Naive B cell (primary cell): Measurements from ENCODE around the gene MGLL. TPM values are rescaled to one million over a fixed set of nuclear protein-coding genes. Genes with fewer than 3 reads are reported as not detected.

Experiments
- ATAC-seq, 2 donors: fragments of 150-1000 bp; cut with Tn5 transposase; 2 replicates each; pipeline ENCODE4 v1.10.0; 2021; ENCODE audit warnings: low read depth in 2 of 2, mild to moderate bottlenecking in 2 of 2, moderate library complexity in 2 of 2
- DNase-seq: peaks from one replicate; pipeline ENCODE4 v3.0.0; 2022
- H3K27ac Mint-ChIP-seq, 6 donors: one replicate each; pipeline ENCODE4 v1.8.0; 2020 to 2022; ENCODE audit warnings: mild to moderate bottlenecking in 6 of 6, mixed read lengths in 6 of 6, moderate library complexity in 5 of 6, inconsistent platforms in 2 of 6
- H3K27me3 Mint-ChIP-seq, 3 donors: one replicate each; pipeline ENCODE4 v1.8.0; 2021 to 2022; ENCODE audit warnings: mixed read lengths in 3 of 3, mild to moderate bottlenecking in 1 of 3
- H3K36me3 Mint-ChIP-seq, 2 donors: one replicate each; pipeline ENCODE4 v1.8.0; 2020 to 2022; ENCODE audit warnings: mixed read lengths in 2 of 2, inconsistent platforms in 1 of 2, mild to moderate bottlenecking in 1 of 2
- H3K4me1 Mint-ChIP-seq, 3 donors: one replicate each; pipeline ENCODE4 v1.8.0; 2020 to 2022; ENCODE audit warnings: mixed read lengths in 3 of 3, inconsistent platforms in 1 of 3, mild to moderate bottlenecking in 1 of 3, moderate library complexity in 1 of 3
- H3K4me3 Mint-ChIP-seq, 8 donors: one replicate each; pipeline ENCODE4 v1.8.0; 2020 to 2022; ENCODE audit warnings: mild to moderate bottlenecking in 8 of 8, mixed read lengths in 8 of 8, moderate library complexity in 8 of 8, inconsistent platforms in 2 of 8
- H3K9me3 Mint-ChIP-seq, 7 donors: one replicate each; pipeline ENCODE4 v1.8.0; 2020 to 2022; ENCODE audit warnings: mixed read lengths in 7 of 7, mild to moderate bottlenecking in 5 of 7, inconsistent platforms in 2 of 7, moderate library complexity in 1 of 7
- polyA plus RNA-seq, 6 donors: library from polyadenylated mRNA; unstranded; fragments of 300-500 nt; fragmentation: Illumina TruSeq; gene quantifications; one replicate each; pipeline ENCODE4 v1.2.3, GENCODE V29; 2021; ENCODE audit warnings: low read depth in 6 of 6

Gene MGLL
- polyA plus RNA-seq, 6 donors from 2014 or later: 0.40 to 3.6 (median 1.3) TPM; not detected in 1

GRCh38 chr3:127788451-127788909 lies 33.8 kb downstream of the MGLL start:
- H3K9me3 Mint-ChIP-seq: no peaks in the 10 kb centered on the region
- ATAC-seq: no peak
- H3K4me3 Mint-ChIP-seq: peak overlapping the region in 1 of 8 donors; percentile 9
- peaks cover 0 to 6% (median 3%) of the 10 kb centered on the region in 3 donors for H3K4me1 Mint-ChIP-seq
- peak overlapping the region in 1 of 6 donors; percentile 49 for H3K27ac Mint-ChIP-seq
- peaks cover 0 to 12% (median 0%) of the 10 kb centered on the region in 3 donors for H3K27me3 Mint-ChIP-seq
- no peak for DNase-seq
- no peaks in the 10 kb centered on the region for H3K36me3 Mint-ChIP-seq

- DNase-seq: no peak
Observed at GRCh38 chr3:127787571-127788365, 34.5 kb downstream of the MGLL start.

GRCh38 chr3:127787071-127787490 lies 35.2 kb downstream of the MGLL start:
- Mint-ChIP-seq H3K27ac (no peak overlapping the region), H3K9me3 (no peaks in the 10 kb centered on the region), H3K4me3 (peak overlapping the region in 1 of 8 donors; percentile 47), H3K4me1 (peaks cover 0 to 6% (median 3%) of the 10 kb centered on the region in 3 donors), H3K36me3 (no peaks in the 10 kb centered on the region), H3K27me3 (peaks cover 0 to 12% (median 0%) of the 10 kb centered on the region in 3 donors)
- no peak for DNase-seq
- ATAC-seq: no peak

More at GRCh38 chr3:127787571-127788365, 34.5 kb downstream of the MGLL start:
- Mint-ChIP-seq H3K9me3 (no peaks in the 10 kb centered on the region), H3K4me1 (peaks cover 0 to 6% (median 3%) of the 10 kb centered on the region in 3 donors), H3K27ac (peak overlapping the region in 1 of 6 donors; percentile 49), H3K4me3 (peak overlapping the region in 2 of 8 donors; percentile 9 to 47), H3K36me3 (no peaks in the 10 kb centered on the region), H3K27me3 (peaks cover 0 to 12% (median 0%) of the 10 kb centered on the region in 3 donors)
- no peak for ATAC-seq

GRCh38 chr3:127786353-127787070 lies 35.8 kb downstream of the MGLL start:
- DNase-seq (no peak), ATAC-seq (no peak)
- Mint-ChIP-seq H3K9me3 (no peaks in the 10 kb centered on the region), H3K27ac (no peak overlapping the region), H3K4me1 (peaks cover 0 to 6% (median 3%) of the 10 kb centered on the region in 3 donors), H3K4me3 (no peak overlapping the region), H3K36me3 (no peaks in the 10 kb centered on the region), H3K27me3 (peaks cover 0 to 12% (median 0%) of the 10 kb centered on the region in 3 donors)

- H3K36me3 Mint-ChIP-seq: no peaks in the 10 kb centered on the region
- H3K4me3 Mint-ChIP-seq: no peak overlapping the region
- H3K4me1 Mint-ChIP-seq: peaks cover 0 to 6% (median 3%) of the 10 kb centered on the region in 3 donors
- no peaks in the 10 kb centered on the region for H3K9me3 Mint-ChIP-seq
- peaks cover 0 to 12% (median 0%) of the 10 kb centered on the region in 3 donors for H3K27me3 Mint-ChIP-seq
- no peak for DNase-seq
- ATAC-seq: no peak
- H3K27ac Mint-ChIP-seq: no peak overlapping the region
Observed at GRCh38 chr3:127785711-127786265, 36.5 kb downstream of the MGLL start.

GRCh38 chr3:127784865-127785710 lies 37.2 kb downstream of the MGLL start:
- H3K27me3 Mint-ChIP-seq: peaks cover 0 to 12% (median 0%) of the 10 kb centered on the region in 3 donors
- H3K36me3 Mint-ChIP-seq: no peaks in the 10 kb centered on the region
- peak overlapping the region in 1 of 6 donors; percentile 9 for H3K27ac Mint-ChIP-seq
- H3K4me3 Mint-ChIP-seq: peak overlapping the region in 1 of 8 donors; percentile 49
- no peak for DNase-seq
- no peaks in the 10 kb centered on the region for H3K9me3 Mint-ChIP-seq
- ATAC-seq: no peak
- peaks cover 0 to 6% (median 3%) of the 10 kb centered on the region in 3 donors for H3K4me1 Mint-ChIP-seq

- Mint-ChIP-seq H3K9me3 (no peaks in the 10 kb centered on the region), H3K36me3 (no peaks in the 10 kb centered on the region), H3K4me1 (peaks cover 0 to 6% (median 3%) of the 10 kb centered on the region in 3 donors), H3K4me3 (no peak overlapping the region), H3K27me3 (peaks cover 0 to 12% (median 0%) of the 10 kb centered on the region in 3 donors), H3K27ac (no peak overlapping the region)
- ATAC-seq: no peak
- no peak for DNase-seq
Observed at GRCh38 chr3:127784283-127784682, 38.0 kb downstream of the MGLL start.

GRCh38 chr3:127783642-127784160 lies 38.6 kb downstream of the MGLL start:
- H3K27ac Mint-ChIP-seq: no peak overlapping the region
- H3K4me3 Mint-ChIP-seq: no peak overlapping the region
- DNase-seq (no peak), ATAC-seq (no peak)
- no peaks in the 10 kb centered on the region for H3K36me3 Mint-ChIP-seq
- peaks cover 0 to 6% (median 3%) of the 10 kb centered on the region in 3 donors for H3K4me1 Mint-ChIP-seq
- no peaks in the 10 kb centered on the region for H3K9me3 Mint-ChIP-seq
- H3K27me3 Mint-ChIP-seq: peaks cover 0 to 12% (median 0%) of the 10 kb centered on the region in 3 donors

GRCh38 chr3:127783166-127783565 lies 39.1 kb downstream of the MGLL start:
- no peak for DNase-seq
- no peak for ATAC-seq

GRCh38 chr3:127781411-127782001 lies 40.8 kb downstream of the MGLL start:
- Mint-ChIP-seq H3K4me3 (no peak overlapping the region), H3K27me3 (peaks cover 0 to 12% (median 0%) of the 10 kb centered on the region in 3 donors), H3K27ac (no peak overlapping the region), H3K4me1 (peaks cover 5 to 7% (median 5%) of the 10 kb centered on the region in 3 donors), H3K9me3 (peaks cover 0 to 10% (median 0%) of the 10 kb centered on the region in 7 donors), H3K36me3 (peaks cover 0 to 7% of the 10 kb centered on the region in 2 donors)
- ATAC-seq (no peak), DNase-seq (no peak)

More at GRCh38 chr3:127783166-127783565, 39.1 kb downstream of the MGLL start:
- Mint-ChIP-seq H3K27me3 (peaks cover 0 to 12% (median 0%) of the 10 kb centered on the region in 3 donors), H3K36me3 (no peaks in the 10 kb centered on the region), H3K27ac (no peak overlapping the region), H3K4me1 (peaks cover 0 to 6% (median 3%) of the 10 kb centered on the region in 3 donors), H3K9me3 (no peaks in the 10 kb centered on the region), H3K4me3 (no peak overlapping the region)

GRCh38 chr3:127780536-127781400 lies 41.5 kb downstream of the MGLL start:
- ATAC-seq: no peak
- DNase-seq: no peak
- Mint-ChIP-seq H3K4me1 (peaks cover 11 to 14% (median 12%) of the 10 kb centered on the region in 3 donors), H3K27ac (no peak overlapping the region), H3K9me3 (peaks cover 0 to 10% (median 0%) of the 10 kb centered on the region in 7 donors), H3K36me3 (peaks cover 0 to 7% of the 10 kb centered on the region in 2 donors), H3K4me3 (no peak overlapping the region), H3K27me3 (peaks cover 0 to 11% (median 0%) of the 10 kb centered on the region in 3 donors)
